Measurements from ENCODE around the gene TMEM80. TPM values are rescaled to one million over a fixed set of nuclear protein-coding genes. Genes with fewer than 3 reads are reported as not detected.

Gene TMEM80
- total RNA-seq, 1 donor from 2014 or later, result 37.8 TPM

- no peak for DNase-seq (ENCODE audit: low read depth)
Observed at GRCh38 chr11:699116-699508, 3.5 kb downstream of the TMEM80 start.

GRCh38 chr11:699753-700152, 4.1 kb downstream of the TMEM80 start:
- DNase-seq (ENCODE audit: low read depth), result no peak

- no peak for DNase-seq (ENCODE audit: low read depth)
Observed at GRCh38 chr11:701741-702461, 6.3 kb downstream of the TMEM80 start.

- peak; percentile 81 for DNase-seq (ENCODE audit: low read depth)
Observed at GRCh38 chr11:702462-703461, 7.1 kb downstream of the TMEM80 start.

- DNase-seq (ENCODE audit: low read depth), result no peak
Observed at GRCh38 chr11:703506-703905, 7.9 kb downstream of the TMEM80 start.

- no peak for DNase-seq (ENCODE audit: low read depth)
Observed at GRCh38 chr11:704228-704674, 8.6 kb downstream of the TMEM80 start.

GRCh38 chr11:704781-705645, 9.4 kb downstream of the TMEM80 start:
- no peak for DNase-seq (ENCODE audit: low read depth)

- no peak for DNase-seq (ENCODE audit: low read depth)
Observed at GRCh38 chr11:705646-706438, 10.2 kb downstream of the TMEM80 start, which contains the start of gene EPS8L2. Gene EPS8L2 (plus strand): TSS chr11:706231. CDS start chr11:709408, 3,177 bp downstream.

- peak; percentile 66 for DNase-seq (ENCODE audit: low read depth)
Observed at GRCh38 chr11:706439-706956, 10.9 kb downstream of the TMEM80 start.

- peak; percentile 70 for DNase-seq (ENCODE audit: low read depth)
Observed at GRCh38 chr11:706957-707816, 11.6 kb downstream of the TMEM80 start.

GRCh38 chr11:707817-708420, 12.3 kb downstream of the TMEM80 start:
- DNase-seq (ENCODE audit: low read depth), result no peak

- no peak for DNase-seq (ENCODE audit: low read depth)
Observed at GRCh38 chr11:708511-708910, 12.9 kb downstream of the TMEM80 start.

GRCh38 chr11:709109-709997, 13.7 kb downstream of the TMEM80 start:
- DNase-seq (ENCODE audit: low read depth), result no peak

- DNase-seq (ENCODE audit: low read depth), result no peak
Observed at GRCh38 chr11:714436-714835, 18.8 kb downstream of the TMEM80 start.

- DNase-seq (ENCODE audit: low read depth), result no peak
Observed at GRCh38 chr11:719214-720016, 23.8 kb downstream of the TMEM80 start.

GRCh38 chr11:720017-720641, 24.5 kb downstream of the TMEM80 start:
- no peak for DNase-seq (ENCODE audit: low read depth)

Measured in myocyte (in vitro differentiated cells).